Measurements from ENCODE around the gene KCTD3. TPM values are rescaled to one million over a fixed set of nuclear protein-coding genes. Genes with fewer than 3 reads are reported as not detected.

KCTD3 gene
- total and polyA plus RNA-seq, 10 of the 15 experiments (the other 5 are each of a cell fraction or from before 2014, with no cell fraction given): 3.6 to 19.8 (median 10.7) TPM

DNA sequence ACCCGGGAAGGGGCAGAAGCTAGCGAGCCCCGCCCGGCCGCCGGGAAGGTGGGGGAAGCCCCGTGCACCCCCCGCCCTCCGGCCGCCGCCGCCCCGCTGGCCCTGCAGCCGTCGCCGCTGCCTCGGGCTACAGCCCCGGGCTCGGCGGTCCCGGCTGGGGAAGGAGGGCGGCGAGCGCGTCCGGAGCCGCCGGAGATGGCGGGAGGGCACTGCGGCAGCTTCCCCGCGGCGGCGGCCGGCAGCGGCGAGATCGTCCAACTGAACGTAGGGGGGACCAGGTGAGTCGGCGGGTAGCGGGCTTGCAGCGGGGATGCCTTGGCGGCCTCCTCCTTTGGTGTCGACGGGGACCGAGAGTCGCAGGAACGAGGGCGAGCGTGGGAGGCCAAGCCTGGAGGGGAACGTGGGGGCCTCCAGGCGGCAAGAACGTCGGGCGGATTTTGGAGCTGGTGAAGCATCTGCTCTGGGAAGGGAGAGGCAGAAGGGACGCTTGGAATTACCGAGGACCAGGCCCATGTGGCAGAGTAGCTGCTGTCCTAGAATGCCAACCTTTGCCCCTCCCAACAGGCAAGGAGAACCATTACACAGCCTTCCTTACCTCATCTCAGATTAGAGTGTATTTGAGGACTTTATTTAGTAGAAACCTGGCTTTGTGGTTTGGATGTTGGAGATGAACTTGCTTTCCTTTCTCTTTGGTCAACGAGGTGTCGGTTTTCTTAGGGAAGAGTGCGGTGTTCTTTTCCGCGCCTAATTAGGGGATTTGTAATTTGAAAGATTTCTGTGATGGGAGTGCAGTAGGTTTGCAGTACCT lies 591 bp downstream of the KCTD3 start (continued):
- TF ChIP-seq REST (IDR thresholded peaks at IDR 0.05; ENCODE audit: low read depth, low read length): no peak
- peak; percentile 80 for TF ChIP-seq LARP7 (IDR thresholded peaks at IDR 0.05)
- no peak for TF ChIP-seq ZNF384 (IDR thresholded peaks at IDR 0.05; ENCODE audit: borderline replicate concordance, low read depth, low read length)
- TF ChIP-seq SMC3 (IDR thresholded peaks at IDR 0.05; ENCODE audit: borderline replicate concordance, low read length): no peak
- no peak for TF ChIP-seq MTA3 (IDR thresholded peaks at IDR 0.05; ENCODE audit: borderline replicate concordance, low read length)
- peak in 1 of 2 experiments; percentile 75; a peak in 1 of 3 replicates for TF ChIP-seq EGR1 (IDR thresholded peaks at IDR 0.05; ENCODE audit: borderline replicate concordance in 1 of 2, low read depth in 2 of 2, low read length in 2 of 2)
- peak; percentile 2; the same call in 1 of the 2 replicates for TF ChIP-seq ZNF24 (IDR thresholded peaks at IDR 0.05)
- peak; percentile 78 for TF ChIP-seq IKZF1 (conservative IDR thresholded peaks at IDR 0.05)
- 0 out of 2 replicates have a peak, but pooled peaks have one; percentile 28 for TF ChIP-seq RUNX3 (IDR thresholded peaks at IDR 0.05; ENCODE audit: low read length)
- 0 out of 2 replicates have a peak, but pooled peaks have one; percentile 8 for TF ChIP-seq ATF7 (IDR thresholded peaks at IDR 0.05; ENCODE audit: low read depth)
- no peak for TF ChIP-seq RAD21 (IDR thresholded peaks at IDR 0.05; ENCODE audit: insufficient read depth, low read depth, low read length)
- TF ChIP-seq PKNOX1 (IDR thresholded peaks at IDR 0.05): no peak
- peak; percentile 66 for TF ChIP-seq POLR2A (IDR thresholded peaks at IDR 0.05; ENCODE audit: low read depth, low read length)
- no peak for TF ChIP-seq POLR2AphosphoS5 (IDR thresholded peaks at IDR 0.05; ENCODE audit: low read length)
- TF ChIP-seq RELA (IDR thresholded peaks at IDR 0.05; ENCODE audit: borderline replicate concordance, partially characterized antibody): no peak
- no peak for TF ChIP-seq PAX8 (IDR thresholded peaks at IDR 0.05)
- no peak for TF ChIP-seq RBBP5 (conservative IDR thresholded peaks at IDR 0.05)
- peak; percentile 53 for TF ChIP-seq NR2F1 (conservative IDR thresholded peaks at IDR 0.05)
- TF ChIP-seq, protein P1, sequence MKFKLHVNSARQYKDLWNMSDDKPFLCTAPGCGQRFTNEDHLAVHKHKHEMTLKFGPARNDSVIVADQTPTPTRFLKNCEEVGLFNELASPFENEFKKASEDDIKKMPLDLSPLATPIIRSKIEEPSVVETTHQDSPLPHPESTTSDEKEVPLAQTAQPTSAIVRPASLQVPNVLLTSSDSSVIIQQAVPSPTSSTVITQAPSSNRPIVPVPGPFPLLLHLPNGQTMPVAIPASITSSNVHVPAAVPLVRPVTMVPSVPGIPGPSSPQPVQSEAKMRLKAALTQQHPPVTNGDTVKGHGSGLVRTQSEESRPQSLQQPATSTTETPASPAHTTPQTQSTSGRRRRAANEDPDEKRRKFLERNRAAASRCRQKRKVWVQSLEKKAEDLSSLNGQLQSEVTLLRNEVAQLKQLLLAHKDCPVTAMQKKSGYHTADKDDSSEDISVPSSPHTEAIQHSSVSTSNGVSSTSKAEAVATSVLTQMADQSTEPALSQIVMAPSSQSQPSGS (IDR thresholded peaks at IDR 0.05; ENCODE audit: low read length): no peak
- TF ChIP-seq TCF12 (IDR thresholded peaks at IDR 0.05; ENCODE audit: low read depth, low read length): no peak
- no peak for TF ChIP-seq EED (IDR thresholded peaks at IDR 0.05; ENCODE audit: low read depth)
